ENCODE results near the gene CMAS.

- TF ChIP-seq CTCF (IDR thresholded peaks at IDR 0.05): no peak
- no peak for TF ChIP-seq POLR2A (IDR thresholded peaks at IDR 0.05)
These were observed 10.6 kb downstream of the CMAS start for GRCh38 chr12:22056607-22057006.
